GM12873 (cell line): ENCODE measurements around the gene MEIG1.

ENCODE experiments used
- TF ChIP-seq, protein P1 (sequence below): IDR thresholded peaks from 2 replicates; pipeline ENCODE4 v1.5.1; 2012; ENCODE audit warnings: low read depth, mild to moderate bottlenecking, moderate library complexity, low read length, control low read depth; ENCODE audit not compliant: insufficient read depth; ENCODE audit errors: missing control alignments

Gene MEIG1

DNA sequence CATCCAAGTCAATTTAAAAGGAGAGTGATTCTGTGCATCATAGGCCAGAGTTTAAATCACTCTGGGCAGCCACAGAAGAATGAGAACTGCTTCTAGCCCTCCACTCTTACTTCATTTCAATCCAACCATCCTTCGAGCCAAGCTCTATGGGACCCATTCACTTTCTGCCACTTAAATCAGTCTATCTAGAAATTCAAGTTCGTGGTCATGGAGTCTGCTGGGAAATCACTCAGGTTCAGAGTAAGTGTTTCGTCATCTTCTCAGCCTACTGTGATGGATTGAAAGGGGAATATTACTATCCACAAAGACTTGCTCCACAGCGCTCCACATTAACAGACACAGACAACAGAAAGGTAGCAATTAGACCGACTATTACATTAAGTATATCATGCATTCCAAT, 9.9 kb upstream of the MEIG1 start:
- TF ChIP-seq, protein P1, sequence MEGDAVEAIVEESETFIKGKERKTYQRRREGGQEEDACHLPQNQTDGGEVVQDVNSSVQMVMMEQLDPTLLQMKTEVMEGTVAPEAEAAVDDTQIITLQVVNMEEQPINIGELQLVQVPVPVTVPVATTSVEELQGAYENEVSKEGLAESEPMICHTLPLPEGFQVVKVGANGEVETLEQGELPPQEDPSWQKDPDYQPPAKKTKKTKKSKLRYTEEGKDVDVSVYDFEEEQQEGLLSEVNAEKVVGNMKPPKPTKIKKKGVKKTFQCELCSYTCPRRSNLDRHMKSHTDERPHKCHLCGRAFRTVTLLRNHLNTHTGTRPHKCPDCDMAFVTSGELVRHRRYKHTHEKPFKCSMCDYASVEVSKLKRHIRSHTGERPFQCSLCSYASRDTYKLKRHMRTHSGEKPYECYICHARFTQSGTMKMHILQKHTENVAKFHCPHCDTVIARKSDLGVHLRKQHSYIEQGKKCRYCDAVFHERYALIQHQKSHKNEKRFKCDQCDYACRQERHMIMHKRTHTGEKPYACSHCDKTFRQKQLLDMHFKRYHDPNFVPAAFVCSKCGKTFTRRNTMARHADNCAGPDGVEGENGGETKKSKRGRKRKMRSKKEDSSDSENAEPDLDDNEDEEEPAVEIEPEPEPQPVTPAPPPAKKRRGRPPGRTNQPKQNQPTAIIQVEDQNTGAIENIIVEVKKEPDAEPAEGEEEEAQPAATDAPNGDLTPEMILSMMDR, result no peak

DNA sequence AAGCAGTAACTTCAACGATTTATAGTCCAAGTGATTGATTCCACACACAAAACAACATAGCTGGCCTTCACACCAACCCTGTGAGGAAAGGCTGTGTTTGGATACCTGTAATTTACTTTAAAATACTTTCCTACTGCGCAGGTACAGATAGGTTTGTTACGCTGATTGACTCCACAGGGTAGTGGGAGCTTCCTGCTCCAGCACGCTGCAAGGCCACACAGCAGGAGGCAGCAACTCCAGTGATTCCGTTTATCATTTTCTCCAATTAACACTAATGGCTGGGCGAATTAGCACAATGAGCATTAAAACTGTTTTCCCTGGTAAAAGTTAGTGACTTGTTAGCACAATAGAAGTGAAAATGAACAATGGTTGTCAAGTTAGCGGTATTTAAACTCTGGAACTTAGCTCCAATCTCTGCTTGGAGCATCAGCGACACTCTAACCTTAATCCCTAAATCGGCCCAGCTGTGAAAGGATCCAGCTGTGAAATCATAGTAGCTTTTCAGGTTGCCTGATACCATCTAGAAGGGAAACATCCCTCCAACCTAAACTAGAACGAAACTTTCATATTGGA, 6.3 kb upstream of the MEIG1 start:
- TF ChIP-seq, protein P1, result no peak

DNA sequence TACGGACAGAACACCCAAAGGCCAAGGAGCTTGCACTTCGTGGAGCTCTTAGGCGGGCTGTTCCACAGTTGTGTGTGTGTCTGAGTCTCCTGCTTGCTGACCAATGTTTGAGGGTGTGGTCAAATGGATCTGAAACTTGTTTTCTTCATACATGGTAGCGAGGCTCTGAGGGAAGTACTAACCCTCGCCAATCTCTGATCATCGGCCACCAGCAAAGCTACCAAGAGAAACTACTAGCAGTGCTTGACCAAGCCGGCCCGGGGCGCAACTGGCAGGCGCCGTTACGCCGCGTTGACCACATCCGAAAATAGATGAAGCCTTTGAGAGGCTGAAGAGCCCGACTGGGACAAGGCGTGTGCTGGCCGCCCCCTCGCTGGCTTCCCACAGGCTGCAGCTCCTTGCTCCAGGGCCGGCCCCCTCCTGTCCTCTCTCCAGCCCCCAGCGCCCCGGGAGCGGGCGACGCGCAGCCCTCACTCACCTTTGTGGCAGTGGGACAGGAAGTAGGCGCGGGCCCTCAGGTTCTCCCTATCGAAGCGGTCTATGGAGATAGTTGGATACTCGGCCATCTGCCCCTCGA, 5.7 kb upstream of the MEIG1 start:
- TF ChIP-seq, protein P1, result no peak

DNA sequence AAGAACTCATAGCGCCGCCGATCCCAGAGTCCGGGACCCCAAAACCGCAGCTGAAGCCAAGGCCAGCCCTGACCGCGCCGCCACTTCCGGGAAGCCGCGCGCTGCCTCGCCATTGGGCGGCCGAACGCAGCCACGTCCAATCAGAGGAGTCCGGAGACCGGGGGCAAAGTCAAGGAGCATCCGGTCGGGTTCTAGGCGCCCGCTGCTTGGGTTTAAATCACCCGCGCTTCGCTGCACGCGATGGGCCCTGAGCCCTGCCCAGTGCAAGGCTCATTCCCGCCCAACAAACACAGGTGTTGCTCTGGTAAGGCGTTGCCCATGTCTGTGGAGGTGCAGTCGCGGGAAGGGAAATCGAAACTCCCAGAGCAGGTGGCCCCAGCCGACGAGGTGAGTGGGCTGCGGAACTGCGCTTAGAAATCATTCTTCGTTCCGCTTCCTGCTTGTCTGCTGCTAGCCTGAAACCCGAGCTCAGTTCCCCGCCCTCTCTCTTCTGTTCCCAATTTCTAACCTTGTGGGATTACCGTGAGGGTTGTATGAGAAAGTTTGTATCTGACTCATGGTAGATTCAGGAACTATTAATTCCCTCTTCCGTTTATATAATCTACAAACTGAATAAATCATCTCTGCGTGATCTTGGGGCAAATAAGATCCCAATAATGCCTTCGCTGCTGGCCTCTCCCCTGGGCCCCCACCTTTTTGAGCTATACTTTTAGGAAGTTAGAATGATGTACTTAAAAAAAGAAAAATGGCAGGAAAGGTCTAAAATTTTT, 5.0 kb upstream of the MEIG1 start, which contains the start of gene DCLRE1C:
Gene DCLRE1C, minus strand, starts transcription at position 96 of the 770 bp plus-strand sequence. Its CDS starts 86 bp downstream, at position 10.
- TF ChIP-seq, protein P1, result no peak

DNA sequence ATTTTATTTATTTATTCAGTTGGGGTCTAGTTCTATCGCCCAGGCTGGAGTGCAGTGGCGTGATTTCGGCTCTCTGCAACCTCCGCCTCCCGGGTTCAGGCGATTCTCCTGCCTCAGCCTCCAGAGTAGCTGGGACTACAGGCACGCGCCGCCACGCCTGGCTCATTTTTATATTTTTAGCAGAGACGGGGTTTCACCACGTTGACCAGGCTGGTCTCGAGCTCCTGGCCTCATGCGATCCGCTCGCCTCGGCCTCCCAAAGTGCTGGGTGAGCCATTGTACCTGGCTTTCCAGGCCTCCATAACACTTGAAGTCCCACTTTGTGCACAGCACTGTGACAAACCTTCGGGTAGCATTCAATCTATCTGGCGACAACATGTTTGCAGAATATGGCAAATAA, 4.3 kb upstream of the MEIG1 start:
- TF ChIP-seq, protein P1, result no peak

DNA sequence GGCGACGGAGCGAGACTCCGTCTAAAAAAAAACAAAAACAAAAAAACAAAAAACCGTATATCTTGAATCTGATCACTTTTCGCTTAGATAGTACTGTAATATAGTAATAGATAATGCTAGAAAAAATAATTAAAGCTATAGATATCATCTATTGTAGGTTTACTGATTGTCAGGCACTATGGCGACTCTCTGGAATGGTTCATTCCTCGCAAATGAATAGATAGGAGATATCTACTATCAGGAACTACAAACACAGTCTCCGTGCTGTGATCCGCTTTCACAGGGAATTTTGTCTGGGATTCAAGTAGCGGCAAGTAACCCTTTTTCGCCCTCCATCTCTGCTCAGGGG, 342 bp upstream of the MEIG1 start:
- TF ChIP-seq, protein P1, result no peak

DNA sequence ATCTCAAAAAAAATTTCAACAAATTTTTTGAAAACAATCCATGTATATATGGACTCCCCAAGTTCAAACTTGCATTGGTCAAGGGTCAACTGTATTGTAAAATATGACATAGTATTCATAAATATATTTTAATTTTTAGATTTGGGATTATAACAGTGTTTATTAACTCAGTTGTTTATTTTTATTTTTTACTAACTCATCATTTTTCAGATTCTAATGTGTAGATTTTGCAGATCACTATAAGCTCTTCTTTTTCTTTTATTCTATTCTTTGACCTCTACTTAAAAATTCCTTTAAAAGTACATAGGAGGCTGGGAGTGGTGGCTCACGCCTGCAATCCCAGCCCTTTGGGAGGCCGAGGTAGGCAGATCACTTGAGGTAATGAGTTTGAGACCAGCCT, 8.7 kb downstream of the MEIG1 start:
- TF ChIP-seq, protein P1, result no peak
